GM18873 (cell line): ENCODE measurements around the gene SOAT2.

Source experiments
- ATAC-seq: cut with Tn5 transposase; IDR thresholded peaks from one replicate; pipeline ENCODE4 v1.9.1; 2021; ENCODE audit warnings: mild to moderate bottlenecking, moderate library complexity, moderate number of reproducible peaks; ENCODE audit not compliant: unreplicated experiment, low FRiP score

The SOAT2 gene

DNA sequence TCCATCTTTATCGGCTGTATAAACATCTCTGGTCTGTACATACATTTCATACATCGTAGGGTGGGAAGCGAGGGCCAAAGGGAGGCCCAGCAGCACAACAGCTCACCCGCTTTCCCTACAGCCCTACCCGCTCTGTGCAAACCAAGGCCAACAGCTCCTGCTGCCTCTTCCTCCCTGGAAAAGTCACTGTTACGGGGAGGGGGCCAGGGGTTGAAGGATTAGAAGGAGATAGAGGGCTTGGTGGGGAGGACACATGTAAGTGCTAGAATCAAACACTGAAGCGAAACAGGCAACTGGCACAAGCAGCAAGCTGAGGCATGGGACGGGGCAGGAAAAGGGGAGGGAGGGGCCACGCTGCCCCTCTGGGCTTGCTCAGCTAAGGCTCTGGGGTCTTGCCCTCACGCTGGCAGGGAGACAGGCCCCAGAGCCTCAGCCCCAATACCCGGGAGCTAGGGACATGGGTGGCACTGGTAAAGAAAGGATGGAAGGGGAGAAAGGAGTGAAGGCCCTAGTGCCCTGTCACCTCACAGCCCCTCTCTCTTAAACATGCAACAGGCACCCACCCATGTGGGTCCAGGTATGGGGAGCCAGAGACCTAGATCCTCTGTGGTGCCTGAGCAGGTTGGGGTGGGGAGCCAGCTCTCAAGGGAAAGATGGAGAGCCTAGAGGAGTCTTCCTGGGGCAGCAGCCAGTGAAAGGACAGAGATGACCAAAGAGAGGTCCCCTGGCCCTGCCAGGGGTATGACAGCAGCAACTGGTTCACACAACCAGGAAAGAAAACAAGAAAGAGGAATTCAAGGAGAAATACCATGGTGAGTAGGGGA is 38.5 kb upstream of the SOAT2 start:
- ATAC-seq, result no peak

GRCh38 chr12:53065470-53065869 is 37.8 kb upstream of the SOAT2 start:
- ATAC-seq, result no peak

DNA sequence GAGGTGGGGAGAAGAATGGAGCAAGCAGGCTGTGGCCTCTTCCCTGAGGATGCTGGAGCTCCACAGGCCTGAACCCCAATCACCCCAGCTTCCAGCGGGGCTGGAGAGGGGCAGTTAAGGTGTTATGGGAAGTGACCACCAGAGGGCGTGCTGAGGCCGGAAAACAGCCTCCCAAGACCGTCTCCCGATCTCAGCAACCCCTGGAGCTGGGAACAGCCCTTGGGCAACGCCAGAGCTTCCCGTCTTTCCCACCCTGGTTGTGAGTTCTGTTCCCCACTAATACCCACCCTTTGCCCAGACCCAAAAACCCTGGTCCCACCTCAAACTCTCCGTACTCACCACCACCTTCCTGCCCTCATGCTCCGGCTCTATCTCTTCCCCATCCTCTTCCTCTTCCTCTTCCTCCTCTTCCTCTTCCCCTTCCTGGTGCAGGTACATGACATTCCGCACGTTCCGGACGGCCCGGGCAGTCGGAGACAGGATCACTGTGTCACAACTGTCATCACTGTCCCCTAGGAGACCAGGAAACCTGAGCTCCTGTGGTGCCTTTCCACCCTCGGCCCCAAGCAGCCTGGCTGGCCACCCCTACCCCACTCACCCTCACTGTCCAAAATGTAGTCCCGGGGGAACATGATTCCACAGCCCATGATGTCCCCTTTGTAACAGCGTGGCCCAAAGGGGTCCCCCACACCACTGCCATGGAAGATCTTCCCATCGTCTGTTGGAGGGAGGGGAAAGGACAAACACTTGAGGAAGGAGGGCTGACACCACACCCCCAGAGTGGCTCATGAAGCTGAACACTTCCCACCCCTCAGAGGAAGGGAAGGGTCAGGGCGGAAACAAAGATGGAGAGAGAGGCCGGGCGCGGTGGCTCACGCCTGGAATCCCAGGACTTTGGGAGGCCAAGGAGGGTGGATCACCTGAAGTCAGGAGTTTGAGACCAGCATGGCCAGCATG is 37.0 kb upstream of the SOAT2 start:
- ATAC-seq, result no peak

- no peak for ATAC-seq
Observed at GRCh38 chr12:53067074-53067992, 36.0 kb upstream of the SOAT2 start.

DNA sequence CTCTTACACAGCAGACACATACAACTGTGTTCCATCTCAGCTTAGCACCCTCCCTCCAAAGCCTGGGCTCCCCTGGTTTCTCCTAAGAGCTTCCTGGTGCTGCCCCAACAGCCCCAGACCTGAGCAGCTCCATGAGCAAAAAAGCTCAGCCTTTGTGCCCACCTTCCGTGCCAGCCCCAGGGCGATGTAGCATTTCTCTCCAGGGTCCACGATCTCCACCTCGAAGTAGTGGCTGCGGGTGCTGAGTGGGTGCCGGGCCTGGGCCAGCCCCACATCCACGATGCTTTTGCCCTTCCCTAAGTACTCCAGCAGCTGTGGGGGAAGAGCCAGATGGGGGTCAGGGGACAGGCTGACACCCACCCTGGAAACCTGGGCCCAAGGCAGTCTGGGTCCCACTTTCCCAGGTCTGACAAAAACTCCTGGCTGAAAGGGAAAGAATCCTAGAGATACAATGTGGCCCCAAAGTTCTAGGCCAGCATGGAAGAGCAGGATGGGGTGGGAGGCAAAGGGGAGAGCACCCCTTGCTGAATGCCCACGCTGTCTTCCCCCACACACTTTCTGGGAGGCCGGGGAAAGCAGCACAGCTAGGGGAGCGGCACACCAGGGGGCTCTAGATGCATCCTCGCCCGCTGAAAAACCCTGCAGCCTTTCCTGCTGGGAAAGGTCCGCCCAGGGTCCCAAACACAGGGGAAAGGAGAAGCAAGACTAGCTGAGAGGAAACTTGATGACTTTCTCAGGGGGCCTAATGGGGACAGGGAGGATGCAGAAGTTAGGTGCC is 35.1 kb upstream of the SOAT2 start:
- no peak for ATAC-seq

- ATAC-seq, result no peak
Observed at GRCh38 chr12:53068811-53069585, 34.3 kb upstream of the SOAT2 start.

- no peak for ATAC-seq
Observed at GRCh38 chr12:53069621-53070410, 33.5 kb upstream of the SOAT2 start.

DNA sequence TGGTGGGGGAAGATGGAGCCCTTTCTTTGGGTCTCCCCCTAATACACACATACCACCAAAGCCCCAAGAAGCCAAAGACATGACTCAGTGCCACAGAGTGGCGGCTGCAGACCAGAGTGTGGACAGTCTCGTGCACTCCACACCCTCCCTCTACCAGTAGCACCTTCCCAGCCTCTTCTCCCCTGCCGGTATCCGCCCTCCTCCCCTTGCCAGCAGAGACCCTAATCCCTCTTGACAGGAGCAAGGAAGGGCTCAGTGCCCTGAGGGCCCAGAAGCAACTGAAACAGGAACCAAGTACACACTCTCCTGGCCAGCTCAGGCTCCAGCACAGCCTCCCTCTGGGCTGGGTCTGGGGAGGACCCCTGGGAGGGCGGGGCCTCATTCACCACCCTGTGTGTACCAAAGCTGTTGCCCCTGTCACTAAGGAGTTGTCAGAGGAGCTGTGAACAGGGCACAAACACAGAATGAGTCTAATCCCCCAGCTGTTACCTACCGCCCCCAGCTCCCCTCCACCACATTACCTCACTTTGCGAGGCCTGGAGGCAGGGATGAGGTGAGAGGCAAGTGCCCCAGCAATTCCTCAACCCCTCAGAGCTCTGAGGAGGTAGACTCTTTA is 32.3 kb upstream of the SOAT2 start:
- ATAC-seq, result no peak

DNA sequence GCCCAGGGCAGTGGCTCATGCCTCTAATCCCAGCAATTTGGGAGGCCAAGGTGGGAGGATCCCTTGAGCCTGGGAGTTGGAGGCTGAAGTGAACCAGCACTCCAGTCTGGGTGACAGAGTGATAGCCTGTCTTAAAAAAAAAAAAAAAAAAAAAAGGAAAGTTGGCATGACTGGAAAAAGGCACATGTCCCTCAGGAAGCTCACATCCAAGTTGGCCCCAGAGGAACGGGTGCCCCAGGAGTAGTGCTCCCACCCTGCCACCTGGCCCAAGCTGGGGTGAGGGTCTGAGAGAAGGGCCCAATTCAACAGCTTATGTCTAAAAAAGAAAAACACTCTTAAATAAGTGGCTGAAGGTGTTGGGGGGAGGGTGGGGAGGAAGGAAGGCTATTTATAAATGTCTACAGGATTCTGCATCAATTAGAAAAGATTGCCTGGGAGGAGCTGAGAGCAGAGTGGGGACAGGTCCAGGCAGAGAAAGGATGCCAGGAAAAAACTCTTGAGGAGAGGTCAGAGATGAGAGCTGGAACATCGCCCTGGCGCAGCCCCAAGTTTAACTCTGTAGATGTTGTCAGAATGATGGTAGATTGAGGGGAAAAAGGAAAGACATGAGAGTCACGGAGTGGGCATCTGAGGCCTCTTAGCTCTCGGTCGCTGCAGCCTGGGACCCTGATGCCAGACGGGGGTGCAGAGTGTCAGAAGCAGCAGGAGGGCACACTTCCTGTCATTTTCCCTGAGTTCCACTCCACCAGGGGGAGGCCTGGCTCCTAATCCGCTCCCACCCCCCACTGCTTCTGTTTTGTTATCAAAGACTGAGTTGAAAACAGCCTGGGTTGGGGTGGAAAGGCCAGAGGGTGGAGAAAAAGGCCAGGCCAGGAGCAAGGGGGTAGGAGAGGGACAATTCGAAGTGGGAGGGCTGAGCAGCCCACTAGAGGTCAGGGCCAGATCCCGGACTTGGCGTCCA is 31.4 kb upstream of the SOAT2 start:
- no peak for ATAC-seq

- ATAC-seq, result no peak
Observed at GRCh38 chr12:53073881-53074280, 29.4 kb upstream of the SOAT2 start.

GRCh38 chr12:53074283-53074998 is 28.8 kb upstream of the SOAT2 start:
- no peak for ATAC-seq

DNA sequence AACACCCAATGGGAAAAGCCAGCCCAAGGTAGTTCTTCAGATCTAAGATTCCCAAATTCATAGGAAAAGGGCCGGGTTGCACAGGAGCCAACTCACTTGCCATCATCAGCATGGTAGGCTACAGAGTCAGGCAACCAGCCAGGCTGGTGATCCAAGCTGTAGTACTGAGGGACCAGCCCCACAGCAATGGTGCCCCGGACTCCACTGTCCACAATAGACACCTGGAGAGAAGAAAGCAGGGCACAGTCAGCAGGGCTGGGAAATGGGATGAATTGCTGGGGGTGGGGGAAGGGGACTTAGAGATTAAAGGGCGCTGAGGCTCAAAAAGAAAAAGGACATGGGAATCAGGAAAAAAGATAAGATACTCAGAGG is 28.3 kb upstream of the SOAT2 start:
- no peak for ATAC-seq

DNA sequence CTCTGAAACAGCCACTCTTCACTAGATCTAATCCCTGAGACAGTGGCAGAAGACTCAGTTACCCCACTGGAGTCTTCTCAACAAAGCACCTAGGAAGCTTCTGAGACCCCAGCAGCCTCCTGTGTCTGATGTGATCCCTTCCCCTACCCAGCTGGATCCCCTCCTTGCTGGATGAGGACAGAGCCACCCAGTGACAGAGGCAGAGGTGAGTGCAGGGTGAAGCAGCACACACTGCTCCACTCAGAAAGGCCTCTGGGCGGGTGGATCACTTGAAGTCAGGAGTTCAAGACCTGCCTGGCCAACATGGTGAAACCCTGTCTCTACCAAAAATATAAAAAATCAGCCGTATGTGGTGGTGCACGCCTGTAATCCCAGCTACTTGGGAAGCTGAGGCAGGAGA is 26.8 kb upstream of the SOAT2 start:
- no peak for ATAC-seq

GRCh38 chr12:53077030-53077429 is 26.3 kb upstream of the SOAT2 start:
- ATAC-seq, result no peak

- ATAC-seq, result peak; percentile 14
Observed at GRCh38 chr12:53078425-53079225, 24.7 kb upstream of the SOAT2 start.
